GM19463 (cell line): ENCODE results near the gene NETO2.
"Not testable (repeated sequence)": the region's sequence is repeated elsewhere in the genome, so short reads cannot be mapped to it uniquely, and the experiment has no call there.

Experiments
- ATAC-seq: cut with Tn5 transposase; IDR thresholded peaks from one replicate; pipeline ENCODE4 v1.9.1; 2021; ENCODE audit warnings: mild to moderate bottlenecking, moderate library complexity; ENCODE audit not compliant: unreplicated experiment

Gene NETO2

DNA sequence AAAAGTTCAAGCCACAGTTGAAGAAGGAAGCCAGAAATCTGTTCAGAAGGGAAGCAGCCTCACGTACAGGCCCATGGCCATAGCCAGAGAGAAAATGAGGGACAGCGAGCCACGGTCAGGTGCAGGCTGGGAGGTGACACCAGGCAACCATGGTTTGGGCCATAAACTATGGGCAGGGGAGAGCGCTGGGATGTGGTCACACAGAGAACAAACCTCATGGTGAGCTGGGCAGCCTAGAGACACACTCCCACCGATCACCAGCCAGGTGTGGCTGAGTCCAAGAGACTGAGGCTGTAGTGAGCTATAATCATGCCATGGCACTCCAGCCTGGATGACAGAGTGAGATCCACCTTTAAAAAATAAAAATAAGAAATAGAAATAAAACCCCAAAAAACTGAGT is 76.5 kb downstream of the NETO2 start:
- ATAC-seq, result no peak

- no peak for ATAC-seq
Observed at GRCh38 chr16:47065766-47066688, 77.7 kb downstream of the NETO2 start.

DNA sequence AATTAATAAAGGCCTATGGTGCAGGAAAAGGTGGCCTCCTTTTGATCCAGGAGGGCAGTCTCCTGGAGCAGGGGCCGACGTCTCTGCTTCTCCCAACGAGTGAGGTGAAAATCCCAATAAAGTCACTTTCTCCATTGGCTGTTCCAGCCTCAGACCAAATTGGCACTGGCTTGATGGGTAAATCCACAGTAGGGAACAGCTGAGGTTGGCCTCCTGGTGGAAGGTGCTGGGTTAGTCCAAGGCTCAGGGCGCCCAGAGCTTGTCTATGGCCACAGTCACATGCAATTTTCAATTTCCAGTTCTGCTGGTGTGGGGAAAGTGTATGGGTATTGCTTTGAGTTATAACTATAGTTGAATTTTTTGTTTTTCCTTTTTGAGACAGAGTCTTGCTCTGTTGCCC is 79.0 kb downstream of the NETO2 start:
- ATAC-seq, result no peak

- no peak for ATAC-seq
Observed at GRCh38 chr16:47063011-47063724, 80.6 kb downstream of the NETO2 start.

DNA sequence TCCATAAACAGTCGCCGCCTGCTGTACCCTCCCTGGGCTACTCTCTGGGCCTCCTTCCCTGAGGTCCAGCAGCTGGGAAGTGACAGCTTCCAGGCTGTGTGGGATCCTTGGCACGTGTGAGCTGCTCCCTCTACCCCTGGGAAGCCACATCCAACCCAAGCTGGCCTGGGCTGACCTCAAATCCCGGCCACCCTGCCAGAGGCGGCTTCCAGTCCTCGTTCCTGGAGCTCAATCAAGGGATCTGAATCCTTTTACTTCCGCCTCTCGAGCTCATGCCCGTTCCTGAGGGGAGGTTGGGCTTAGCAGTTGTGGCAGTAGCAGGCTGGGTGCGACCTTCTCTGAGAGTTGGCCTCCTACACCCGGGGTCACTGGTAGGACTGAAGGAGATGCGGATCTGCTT is 82.5 kb downstream of the NETO2 start:
- ATAC-seq, result no peak

- ATAC-seq, result no peak
Observed at GRCh38 chr16:47060596-47060995, 83.1 kb downstream of the NETO2 start.

DNA sequence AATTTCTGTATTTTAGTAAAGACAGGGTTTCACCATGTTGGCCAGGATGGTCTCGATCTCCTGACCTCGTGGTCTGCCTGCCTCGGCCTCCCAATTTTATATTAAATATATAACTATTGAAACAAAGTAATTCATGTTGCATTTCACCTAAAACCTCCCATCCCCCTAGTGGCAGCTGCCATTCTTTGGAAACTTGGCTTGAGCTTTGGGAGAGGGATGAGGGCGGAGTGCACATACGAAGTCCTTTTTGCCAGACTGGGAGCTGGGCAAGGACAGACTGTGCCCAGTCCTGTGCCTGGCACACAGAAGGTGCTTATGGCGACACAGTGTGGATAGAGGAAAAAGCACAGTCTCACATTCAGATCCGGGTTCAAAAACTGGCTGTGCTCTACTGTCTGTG is 83.8 kb downstream of the NETO2 start:
- no peak for ATAC-seq

DNA sequence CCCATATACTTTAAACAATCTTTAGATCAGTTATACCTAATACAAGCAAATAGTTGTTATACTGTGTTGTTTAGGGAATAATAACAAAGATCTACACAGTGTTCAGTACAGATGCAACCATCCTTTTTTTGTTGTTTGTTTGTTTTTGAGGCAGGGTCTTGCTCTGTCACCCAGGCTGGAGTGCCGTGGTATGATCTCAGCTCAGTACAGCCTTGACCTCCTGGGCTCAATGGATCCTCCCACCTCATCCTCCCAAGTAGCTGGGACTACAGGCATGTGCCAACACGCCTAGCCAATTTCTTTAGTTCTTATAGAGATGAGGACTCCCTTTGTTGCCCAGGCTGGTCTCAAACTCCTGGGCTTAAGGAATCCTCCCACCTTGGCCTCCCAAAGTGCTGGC is 84.6 kb downstream of the NETO2 start:
- ATAC-seq, result not testable (repeated sequence)

GRCh38 chr16:47058295-47059086 is 85.3 kb downstream of the NETO2 start:
- ATAC-seq, result no peak

DNA sequence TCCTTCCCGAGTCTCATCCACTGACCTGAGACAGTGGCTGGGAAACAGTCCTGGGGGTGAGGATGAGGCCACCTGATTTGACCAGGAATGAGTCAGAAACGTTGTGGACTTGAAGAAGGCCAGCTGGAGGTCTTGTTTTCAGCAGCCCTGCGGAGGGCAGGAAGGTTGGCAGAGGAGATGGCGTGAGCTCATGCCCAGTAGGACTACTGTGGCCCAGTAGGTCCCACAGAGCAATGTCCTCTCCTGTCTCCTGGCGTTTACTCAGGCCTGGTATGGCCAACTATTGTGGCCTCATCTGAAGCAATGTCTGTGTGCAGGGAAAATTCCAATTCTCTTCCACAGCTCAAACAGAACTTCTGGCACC is 86.1 kb downstream of the NETO2 start:
- ATAC-seq, result no peak

DNA sequence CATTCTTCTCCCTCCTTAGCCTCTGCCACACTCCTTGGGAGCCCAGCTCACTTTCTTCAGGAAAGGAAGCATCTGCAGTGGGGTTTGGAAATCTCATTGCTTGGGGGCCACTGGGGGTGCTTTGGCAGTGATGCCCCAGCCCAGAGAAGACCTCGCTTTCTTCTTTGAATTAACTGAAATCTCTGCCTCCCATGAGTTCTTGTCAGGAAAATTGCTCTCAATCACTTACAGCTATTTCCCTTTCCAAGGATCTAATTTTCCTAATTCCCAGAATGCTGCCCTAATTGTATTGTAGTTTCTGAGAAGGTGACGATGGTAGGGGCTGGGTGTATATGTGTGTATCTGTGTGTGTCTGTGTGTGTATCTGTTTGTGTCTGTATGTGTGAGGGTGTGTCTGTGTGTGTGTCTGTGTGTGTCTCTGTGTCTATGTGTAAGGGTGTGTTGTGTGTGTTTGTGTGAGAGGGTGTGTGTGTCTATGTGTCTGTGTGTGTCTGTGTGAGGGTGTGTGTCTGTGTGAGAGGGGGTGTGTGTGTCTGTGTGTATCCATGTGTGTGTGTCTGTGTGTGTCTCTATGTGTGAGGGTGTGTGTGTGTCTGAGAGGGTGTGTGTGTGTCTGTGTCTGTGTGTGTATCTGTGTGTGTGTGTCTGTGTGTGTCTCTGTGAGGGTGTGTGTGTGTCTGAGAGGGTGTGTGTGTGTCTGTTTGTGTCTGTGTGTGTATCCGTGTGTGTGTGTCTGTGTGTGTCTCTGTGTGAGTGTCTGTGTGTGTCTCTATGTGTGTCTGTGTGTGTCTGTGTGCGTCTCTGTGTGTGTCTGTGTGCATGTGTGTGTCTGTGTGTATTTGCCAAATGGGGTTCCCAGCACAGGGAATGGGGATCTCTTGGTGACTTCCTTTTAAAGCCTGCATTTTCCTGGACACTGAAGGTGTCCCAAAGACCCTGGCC is 86.8 kb downstream of the NETO2 start:
- ATAC-seq, result no peak

- ATAC-seq, result not testable (repeated sequence)
Observed at GRCh38 chr16:47056061-47056460, 87.7 kb downstream of the NETO2 start.

- no peak for ATAC-seq
Observed at GRCh38 chr16:47055136-47055885, 88.4 kb downstream of the NETO2 start.

- no peak for ATAC-seq
Observed at GRCh38 chr16:47054306-47054705, 89.4 kb downstream of the NETO2 start.

DNA sequence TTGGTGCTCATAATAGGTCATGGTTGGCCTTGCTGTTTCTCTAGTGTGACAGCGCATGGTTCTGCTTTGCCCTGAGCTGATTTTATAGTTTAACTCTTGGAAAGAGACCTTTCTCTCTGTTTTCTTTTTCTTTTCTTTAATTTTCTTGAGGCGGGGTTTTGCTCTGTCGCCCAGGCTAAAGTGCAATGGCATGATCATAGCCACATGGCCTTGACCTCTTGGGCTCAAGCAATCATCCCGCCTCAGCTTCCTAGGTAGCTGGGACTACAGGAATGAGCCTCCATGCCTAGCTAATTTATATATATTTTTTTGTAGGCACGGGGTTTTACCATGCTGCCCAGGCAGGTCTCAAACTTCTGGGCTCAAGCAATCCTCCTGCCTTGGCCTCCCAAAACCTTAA is 89.8 kb downstream of the NETO2 start:
- ATAC-seq, result no peak

- no peak for ATAC-seq
Observed at GRCh38 chr16:47052666-47053640, 90.8 kb downstream of the NETO2 start.

DNA sequence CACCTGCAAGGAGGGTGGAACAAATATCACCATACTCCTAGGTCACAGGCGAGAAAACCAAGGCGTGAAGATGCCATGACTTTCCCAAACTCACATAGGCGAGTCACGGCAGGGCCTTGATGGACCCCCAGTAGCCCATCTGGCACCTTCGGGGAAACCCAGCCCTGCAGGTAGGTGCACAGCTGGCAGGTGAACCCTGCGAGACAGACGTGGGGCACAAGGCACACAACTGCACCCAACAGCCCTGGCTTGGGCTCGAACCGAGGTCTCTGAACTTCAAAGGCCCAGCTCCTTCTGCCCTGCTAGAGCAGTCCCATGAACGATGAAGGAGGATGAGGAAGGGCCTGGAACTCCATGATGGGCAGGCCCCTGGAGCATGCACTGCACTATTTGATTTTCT is 92.7 kb downstream of the NETO2 start:
- no peak for ATAC-seq

- no peak for ATAC-seq
Observed at GRCh38 chr16:47049901-47050583, 93.7 kb downstream of the NETO2 start.
